Stimulated activated CD4-positive, alpha-beta T cell treated with anti-CD3 and anti-CD28 coated beads, Interleukin-15, amount 100 ng/mL, for 48 hours (primary cell): ENCODE results near the gene NOD2.
A peak's percentile ranks its signal among the peaks of the same experiment; 100 is the strongest.

ENCODE experiments used
- DNase-seq, 2 donors: peaks; one replicate each; pipeline ENCODE4 v3.0.0-alpha.2; 2020; ENCODE audit warnings: low read depth in 2 of 2

Gene NOD2

DNA sequence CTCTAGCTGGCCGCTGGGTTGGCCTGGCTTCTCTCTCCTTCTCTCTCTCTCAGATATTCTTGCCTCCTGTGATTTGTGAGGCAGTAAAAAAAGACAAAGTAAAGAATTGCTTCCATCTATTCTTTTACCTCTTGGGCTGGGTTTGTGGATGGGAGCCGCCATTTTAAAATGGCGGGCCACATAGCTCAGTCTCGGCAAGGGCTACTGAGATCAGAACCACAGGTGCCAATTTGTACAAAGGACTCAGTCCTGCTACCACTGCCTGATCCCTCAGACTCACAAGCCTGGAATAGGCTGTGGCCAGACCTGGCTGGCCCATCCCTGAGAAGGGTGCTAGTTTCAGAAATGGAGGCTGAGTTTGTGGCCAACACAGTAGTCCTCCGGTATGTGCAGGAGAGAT, 24.1 kb downstream of the NOD2 start:
- DNase-seq = no peak

DNA sequence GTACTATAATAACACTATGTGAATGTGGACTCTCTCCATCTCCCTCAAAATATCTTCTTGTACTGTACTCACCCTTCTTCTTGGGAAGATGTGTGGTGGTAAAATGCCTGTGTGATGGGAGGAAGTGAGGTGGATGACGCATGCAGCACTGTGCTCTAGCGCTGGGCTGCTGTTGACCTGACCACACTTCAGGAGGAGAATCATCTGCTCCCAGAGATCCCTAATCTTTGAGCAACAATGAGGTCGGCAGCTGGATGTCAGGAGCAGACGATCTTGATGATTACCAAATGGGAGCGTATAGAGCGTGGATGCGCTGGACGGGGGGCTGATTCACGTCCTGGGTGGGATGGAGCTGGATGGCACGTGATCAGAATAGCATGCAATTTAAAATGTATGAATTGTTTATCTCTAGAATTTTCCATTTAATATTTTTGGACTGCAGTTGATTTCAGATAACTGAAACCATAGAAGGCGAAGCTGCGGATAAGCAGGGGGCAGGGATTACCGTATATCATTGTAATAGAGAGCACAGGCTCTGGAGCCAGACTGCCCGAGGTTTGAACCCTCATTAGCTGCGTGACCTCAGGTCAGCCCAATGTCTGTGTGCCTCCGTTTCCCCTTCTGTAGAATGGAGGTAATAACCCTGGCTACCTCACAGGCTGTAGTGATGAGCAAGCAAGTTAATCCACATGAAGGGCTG, 24.8 kb downstream of the NOD2 start:
- no peak for DNase-seq

DNA sequence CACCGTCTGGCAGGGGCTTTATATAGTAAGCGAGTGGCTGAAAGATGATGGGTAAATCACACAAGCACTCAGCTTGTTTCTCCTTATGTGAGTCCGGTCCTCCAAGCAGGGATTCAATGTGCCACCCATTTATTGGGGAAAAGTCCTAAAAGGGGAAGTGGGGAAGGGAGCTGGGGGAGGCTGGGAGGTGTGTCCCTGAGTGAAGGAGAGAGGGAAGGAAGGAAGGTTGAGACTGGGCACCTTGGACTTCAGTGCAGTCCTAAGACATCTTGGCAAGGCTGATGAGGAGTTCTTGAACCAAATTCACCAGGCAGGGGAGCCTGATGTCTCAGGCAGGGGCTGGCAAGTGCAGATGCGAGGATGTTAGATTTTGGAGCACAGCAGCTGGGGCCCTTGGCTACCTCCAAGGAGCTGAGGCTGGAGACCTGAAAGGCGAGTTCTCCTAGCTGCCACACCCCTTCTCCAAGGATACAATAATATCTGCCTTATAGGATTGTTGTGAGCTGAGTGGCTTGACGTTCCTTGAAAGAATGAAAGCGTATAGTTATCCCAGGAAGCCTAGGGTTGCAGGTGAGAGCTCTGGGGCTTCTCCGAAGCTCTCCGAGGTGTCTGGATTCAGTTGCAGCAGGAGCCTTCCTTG, 25.5 kb downstream of the NOD2 start:
- DNase-seq = no peak

DNA sequence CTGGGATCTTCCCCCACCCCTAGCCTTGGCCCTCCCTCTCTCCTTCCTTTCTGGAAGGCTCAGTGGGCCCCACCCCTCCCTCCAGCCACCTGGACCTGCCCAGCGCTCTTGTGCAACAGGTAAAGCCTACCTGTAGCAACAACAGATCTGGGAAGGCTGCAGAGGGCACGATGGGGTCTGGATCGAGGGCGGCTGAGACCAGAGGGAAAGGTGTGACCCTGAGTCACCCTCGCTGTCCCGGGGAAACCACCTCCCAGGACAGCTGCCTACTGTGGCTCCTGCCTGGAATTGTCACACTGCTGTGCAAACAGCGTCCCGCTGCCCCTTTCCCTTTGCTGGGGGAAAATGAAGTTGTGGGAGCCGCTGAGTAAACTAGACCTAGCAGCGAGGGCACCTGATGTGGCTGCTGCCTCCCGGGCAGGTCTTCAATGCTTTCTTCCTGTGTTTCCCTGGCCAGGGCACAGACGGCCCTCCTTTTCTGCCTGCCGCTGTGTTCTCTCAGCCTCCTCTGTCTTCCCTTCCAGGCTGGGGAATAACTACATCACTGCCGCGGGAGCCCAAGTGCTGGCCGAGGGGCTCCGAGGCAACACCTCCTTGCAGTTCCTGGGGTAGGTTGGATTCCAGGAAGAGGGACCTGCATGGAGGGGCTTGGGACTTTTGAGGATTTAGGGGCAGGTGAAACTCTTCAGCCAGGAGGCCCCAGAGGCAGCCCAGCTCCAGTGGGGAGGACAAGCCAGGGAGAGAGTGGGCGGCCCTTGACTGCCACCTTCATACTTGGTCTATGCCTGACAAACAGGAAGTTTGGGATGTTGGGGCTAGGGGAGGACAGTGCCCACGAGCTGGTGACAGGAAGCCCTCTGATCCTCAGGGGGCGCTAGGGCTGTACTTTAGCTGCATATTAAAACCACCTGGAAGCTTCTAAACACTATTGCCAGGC, 26.3 kb downstream of the NOD2 start:
- DNase-seq = no peak

DNA sequence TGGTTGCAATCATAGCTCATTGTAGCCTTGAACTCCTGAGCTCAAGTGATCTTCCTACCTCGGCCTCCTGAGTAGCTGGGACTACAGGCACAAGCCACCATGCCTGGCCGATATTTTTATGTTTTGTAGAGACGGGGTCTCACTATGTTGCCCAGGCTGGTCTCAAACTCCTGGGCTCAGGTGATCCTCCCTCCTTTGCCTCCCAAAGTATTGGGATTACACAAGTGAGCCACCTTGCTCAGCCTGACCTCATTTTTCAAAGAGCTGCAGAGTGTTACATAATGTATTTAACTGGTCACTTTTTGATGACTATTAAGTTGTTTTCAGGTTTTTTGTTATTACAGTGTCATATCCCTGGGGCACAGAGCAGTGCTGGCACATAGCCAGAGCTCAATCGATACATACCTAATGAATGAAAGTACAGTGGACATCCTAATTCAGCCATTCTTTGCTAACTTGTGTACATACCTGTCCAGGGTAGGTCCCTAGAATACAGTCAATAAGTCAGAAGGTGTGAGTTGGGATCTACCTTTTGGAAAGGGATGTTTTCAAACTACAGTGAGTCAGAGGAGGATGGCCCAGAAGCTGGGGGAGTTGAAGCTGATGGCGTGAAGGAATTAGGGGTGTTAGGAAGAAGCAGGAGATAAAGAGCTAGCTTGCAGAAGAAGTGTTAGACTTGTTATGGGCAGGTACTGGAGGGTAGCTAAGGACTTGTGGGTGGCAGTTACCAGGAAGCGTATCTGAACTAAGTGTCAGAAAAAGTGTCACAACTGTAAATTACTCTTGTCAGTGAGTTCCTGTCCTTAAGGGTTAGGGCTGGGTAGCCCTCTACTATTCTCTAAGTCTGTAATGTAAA, 28.4 kb downstream of the NOD2 start:
- DNase-seq = no peak

- no peak for DNase-seq
These were observed 29.0 kb downstream of the NOD2 start for GRCh38 chr16:50722405-50722737.

DNA sequence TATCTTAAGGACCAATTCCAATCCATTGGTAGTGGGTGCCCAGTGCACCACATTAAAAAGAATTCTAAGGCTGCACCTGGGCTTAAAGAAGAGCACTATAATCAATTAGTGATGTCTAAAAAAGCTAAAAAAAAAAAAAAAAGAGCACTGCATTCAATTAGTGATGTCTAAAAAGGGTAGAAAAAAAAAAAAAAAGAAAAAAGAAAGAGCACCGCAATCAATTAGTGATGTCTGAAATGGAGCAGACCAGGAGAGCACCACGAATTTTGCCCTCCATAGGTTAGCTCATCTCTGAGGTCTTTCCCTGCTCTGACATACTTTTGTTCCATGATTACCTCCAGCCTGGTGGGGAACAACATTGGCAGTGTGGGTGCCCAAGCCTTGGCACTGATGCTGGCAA, 29.6 kb downstream of the NOD2 start:
- DNase-seq = no peak

GRCh38 chr16:50724306-50724705, 30.9 kb downstream of the NOD2 start:
- DNase-seq = no peak

DNA sequence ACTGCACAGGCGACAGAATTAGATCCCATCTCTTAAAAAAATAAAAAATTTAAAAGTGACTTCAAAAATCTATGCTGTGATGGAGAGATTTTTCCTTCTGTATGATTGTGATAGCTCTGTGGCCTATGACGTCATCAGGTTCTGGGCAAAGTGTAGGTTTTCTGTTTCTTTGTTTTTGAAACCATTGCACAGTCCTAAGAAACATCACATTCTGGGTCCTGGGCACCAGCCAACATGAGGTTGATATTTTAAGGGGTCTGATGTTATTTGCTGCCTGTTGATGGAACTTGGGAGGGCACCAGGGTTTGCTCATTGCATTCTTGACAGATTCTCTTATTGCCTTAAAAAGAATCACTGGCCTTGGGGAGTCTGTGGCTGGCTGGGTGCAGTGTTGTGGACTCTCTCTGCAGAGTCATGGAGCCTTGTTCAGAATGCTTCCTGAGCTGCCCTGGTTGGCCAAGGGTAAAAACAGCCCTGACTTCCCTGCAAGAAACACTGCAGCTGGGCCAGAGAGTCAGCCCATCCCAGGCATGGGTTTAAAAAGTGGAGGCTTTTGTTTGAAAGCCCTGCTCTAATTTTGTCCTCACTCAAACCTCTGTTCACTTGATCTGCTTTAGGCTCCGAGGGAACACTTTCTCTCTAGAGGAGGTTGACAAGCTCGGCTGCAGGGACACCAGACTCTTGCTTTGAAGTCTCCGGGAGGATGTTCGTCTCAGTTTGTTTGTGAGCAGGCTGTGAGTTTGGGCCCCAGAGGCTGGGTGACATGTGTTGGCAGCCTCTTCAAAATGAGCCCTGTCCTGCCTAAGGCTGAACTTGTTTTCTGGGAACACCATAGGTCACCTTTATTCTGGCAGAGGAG, 38.0 kb downstream of the NOD2 start:
- DNase-seq = no peak

GRCh38 chr16:50731989-50732832, 38.8 kb downstream of the NOD2 start:
- DNase-seq = no peak

DNA sequence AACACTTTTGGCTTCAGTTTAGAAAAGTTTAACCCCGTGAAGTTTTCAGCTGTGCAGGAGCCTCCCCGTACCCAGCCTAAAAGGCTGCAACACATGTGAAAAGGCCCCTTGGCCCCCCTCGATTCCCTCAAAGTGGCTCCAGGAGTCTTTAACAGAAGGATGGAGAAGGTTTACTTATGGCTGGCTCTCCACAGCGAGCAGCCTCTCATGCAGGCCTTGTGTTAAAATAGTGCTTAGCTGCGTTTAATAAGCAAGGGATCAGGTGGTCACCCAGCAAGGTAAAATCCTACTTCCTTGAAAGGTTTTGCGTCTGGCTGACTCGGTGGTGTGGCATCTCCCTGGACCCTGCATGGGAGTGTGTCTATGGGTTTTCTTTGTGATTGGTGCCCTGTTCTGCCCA, 40.1 kb downstream of the NOD2 start:
- no peak for DNase-seq

DNA sequence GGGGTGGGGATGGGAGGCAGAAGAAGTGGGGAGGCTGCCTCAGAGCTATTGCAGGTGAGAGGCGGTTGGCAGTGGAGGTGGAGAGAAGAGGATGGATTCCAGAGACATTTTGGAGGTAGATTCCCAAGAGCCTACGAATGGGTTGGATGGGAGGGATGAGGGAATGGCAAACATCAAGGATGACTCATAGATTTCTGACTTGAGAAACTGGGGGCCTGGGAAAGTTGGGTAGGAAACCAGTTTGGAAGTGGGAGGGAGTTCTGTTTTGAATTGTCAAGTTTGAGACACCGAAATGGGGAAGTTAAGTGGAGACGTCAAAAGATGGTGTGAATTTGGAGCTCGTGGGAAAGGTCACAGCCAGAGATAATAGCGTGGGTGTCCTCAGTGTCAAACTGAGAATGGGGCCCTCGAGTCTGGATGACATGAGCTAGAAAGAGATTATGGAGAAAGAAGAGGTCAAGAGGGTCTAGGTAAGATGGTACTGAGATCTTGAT, 42.3 kb downstream of the NOD2 start:
- DNase-seq = no peak

DNA sequence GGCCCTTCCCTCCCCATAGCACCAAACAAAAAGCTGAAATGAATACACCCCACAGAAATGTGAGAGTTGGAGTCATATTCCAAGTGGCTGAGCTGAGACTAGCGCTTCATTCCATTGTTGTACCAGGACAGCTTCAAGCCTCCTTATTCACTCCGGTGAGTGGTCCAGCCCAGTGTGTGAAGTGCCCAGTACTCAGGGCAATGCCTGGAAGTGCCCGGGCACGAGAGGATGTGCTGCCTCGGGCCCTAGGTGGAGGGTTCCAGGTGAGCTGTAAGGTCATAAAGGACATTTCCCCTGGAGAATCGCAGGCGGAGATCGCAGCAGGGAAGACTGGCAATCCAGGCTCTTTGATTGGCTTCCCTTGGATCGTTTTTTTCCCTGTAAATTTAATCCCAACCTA, 43.0 kb downstream of the NOD2 start:
- DNase-seq = no peak

DNA sequence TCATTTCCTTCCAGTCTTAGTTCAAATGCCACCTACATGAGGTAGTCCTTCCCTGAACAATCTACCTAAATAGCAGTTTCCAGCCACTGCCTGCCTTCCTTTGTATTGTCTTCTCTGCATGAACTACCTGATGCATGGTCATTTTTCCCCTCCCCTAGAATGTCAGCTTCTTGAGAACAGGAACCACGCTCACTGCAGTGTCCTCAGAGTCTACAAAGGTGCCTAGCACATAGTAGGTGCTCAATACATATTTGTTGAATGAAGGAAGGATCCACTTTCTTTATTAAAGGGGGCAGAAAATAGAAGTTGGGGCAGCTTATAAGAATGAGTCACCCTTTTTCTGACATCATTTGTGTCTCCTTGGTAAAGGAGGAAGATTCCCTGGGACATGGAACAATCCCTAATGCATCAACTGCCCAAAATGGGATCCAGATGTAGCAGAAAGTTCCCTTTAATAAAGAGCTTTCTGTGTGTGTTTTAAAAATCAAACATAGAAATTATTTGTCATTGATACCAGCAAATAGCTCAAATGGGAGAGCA, 44.1 kb downstream of the NOD2 start:
- no peak for DNase-seq

GRCh38 chr16:50739031-50739430, 45.6 kb downstream of the NOD2 start:
- DNase-seq = no peak

GRCh38 chr16:50740736-50741135, 47.3 kb downstream of the NOD2 start:
- DNase-seq = no peak

DNA sequence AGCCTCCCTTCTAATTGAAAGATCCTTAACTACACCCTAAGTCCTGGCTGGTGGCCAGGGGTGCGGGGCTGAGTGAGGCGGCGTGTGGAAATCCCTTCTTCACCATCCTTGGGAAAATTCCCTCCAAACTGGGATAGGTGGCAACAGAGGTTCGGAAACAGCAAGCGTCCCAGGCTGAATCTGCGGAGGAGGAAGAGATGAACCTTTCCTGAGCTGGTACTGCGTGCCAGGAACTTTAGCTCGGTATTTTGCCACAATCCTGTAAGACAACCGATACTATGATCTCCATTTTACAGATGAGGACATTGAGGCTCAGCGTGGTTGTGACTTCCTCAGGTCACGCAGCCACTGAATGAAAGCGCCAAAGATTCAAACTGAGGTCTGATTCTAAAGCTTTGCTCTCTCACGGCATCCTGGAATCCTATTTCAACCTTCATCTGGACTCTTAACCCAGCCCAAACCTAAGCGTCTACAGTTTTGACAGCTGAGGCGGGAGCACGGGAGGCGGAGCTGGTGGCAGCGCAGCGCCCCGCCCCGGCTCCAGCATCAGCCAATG, 47.9 kb downstream of the NOD2 start:
- no peak for DNase-seq

- DNase-seq = peak; percentile 99 to 100
These were observed 48.6 kb downstream of the NOD2 start, which contains the start of gene CYLD for GRCh38 chr16:50741781-50742575. Gene CYLD, plus strand, starts transcription at chr16:50742086. Its CDS starts 7,613 bp downstream, at chr16:50749699.
